WTC11 (cell line): ENCODE results near the gene TRPM8. TPM values are rescaled to one million over a fixed set of nuclear protein-coding genes. Genes with fewer than 3 reads are reported as not detected.

Experiments
- ATAC-seq: fragments of 200-7000 bp; cut with Tn5 transposase; 2 replicates; pipeline ENCODE4 v1.10.0; 2021; ENCODE audit warnings: mild to moderate bottlenecking, moderate library complexity
- CTCF ChIA-PET: fragments of 300-600 bp; sonication (Branson Sonifier 250); formaldehyde crosslinking; loops from one replicate; lab custom pipeline; 2021; ENCODE audit warnings: antibody characterized with exemption; lab: Charles Lee
- POLR2A ChIA-PET: fragments of 350-600 bp; sonication (Branson Sonifier 250); formaldehyde crosslinking; loops from one replicate; lab custom pipeline; 2021; ENCODE audit warnings: antibody characterized with exemption; lab: Charles Lee
- DNase-seq: peaks from one replicate; pipeline ENCODE4 v3.0.0; 2021; ENCODE audit warnings: low spot score
- H3K27ac Mint-ChIP-seq: 2 replicates; pipeline ENCODE4 v1.8.0; 2021; ENCODE audit warnings: mixed read lengths
- H3K27me3 Mint-ChIP-seq: 2 replicates; pipeline ENCODE4 v1.8.0; 2021; ENCODE audit warnings: low read depth, mild to moderate bottlenecking, moderate library complexity, mixed read lengths
- H3K36me3 Mint-ChIP-seq: 2 replicates; pipeline ENCODE4 v1.8.0; 2021; ENCODE audit warnings: mixed read lengths
- H3K4me1 Mint-ChIP-seq: 2 replicates; pipeline ENCODE4 v1.8.0; 2022; ENCODE audit warnings: mixed read lengths
- H3K4me3 Mint-ChIP-seq: 2 replicates; pipeline ENCODE4 v1.8.0; 2021; ENCODE audit warnings: mild to moderate bottlenecking, moderate library complexity, mixed read lengths
- H3K9me3 Mint-ChIP-seq: 2 replicates; pipeline ENCODE4 v1.8.0; 2021; ENCODE audit warnings: mixed read lengths
- ATF2 ChIP-seq: sonication (generic); formaldehyde crosslinking; IDR thresholded peaks from 2 replicates; pipeline ENCODE4 v1.8.1; 2022; ENCODE audit warnings: low read depth, missing genetic modification reagents, borderline replicate concordance
- CTCF ChIP-seq: fragments of 200-600 bp; IDR thresholded peaks from 2 replicates; pipeline ENCODE4 v1.8.0; 2022; ENCODE audit warnings: antibody characterized with exemption
- GABPB1 ChIP-seq: sonication (generic); formaldehyde crosslinking; IDR thresholded peaks from 2 replicates; pipeline ENCODE4 v1.8.1; 2023; ENCODE audit warnings: mild to moderate bottlenecking, missing genetic modification reagents
- HMGXB4 ChIP-seq: sonication (generic); formaldehyde crosslinking; IDR thresholded peaks from 2 replicates; pipeline ENCODE4 v1.8.1; 2023; ENCODE audit warnings: mild to moderate bottlenecking, moderate library complexity, missing genetic modification reagents
- IRF1 ChIP-seq: sonication (generic); formaldehyde crosslinking; IDR thresholded peaks from 2 replicates; pipeline ENCODE4 v1.8.0; 2023; ENCODE audit warnings: missing genetic modification reagents
- IRF2 ChIP-seq: sonication (generic); formaldehyde crosslinking; IDR thresholded peaks from 2 replicates; pipeline ENCODE4 v1.8.0; 2022; ENCODE audit warnings: low read depth, missing genetic modification reagents, borderline replicate concordance
- JUN ChIP-seq: sonication (generic); formaldehyde crosslinking; IDR thresholded peaks from 2 replicates; pipeline ENCODE4 v1.8.0; 2023; ENCODE audit warnings: mild to moderate bottlenecking, missing genetic modification reagents
- NFYB ChIP-seq: sonication (generic); formaldehyde crosslinking; conservative IDR thresholded peaks from 2 replicates; pipeline ENCODE4 v1.8.0; 2022; ENCODE audit warnings: low read depth, missing genetic modification reagents
- NR1H2 ChIP-seq: sonication (generic); formaldehyde crosslinking; IDR thresholded peaks from 2 replicates; pipeline ENCODE4 v1.9.0; 2021; ENCODE audit warnings: mild to moderate bottlenecking, moderate library complexity, missing genetic modification reagents
- PRDM15 ChIP-seq: sonication (generic); formaldehyde crosslinking; IDR thresholded peaks from 2 replicates; pipeline ENCODE4 v1.8.0; 2022; ENCODE audit warnings: missing genetic modification reagents
- RELA ChIP-seq: sonication (generic); formaldehyde crosslinking; IDR thresholded peaks from 2 replicates; pipeline ENCODE4 v1.8.1; 2022; ENCODE audit warnings: missing genetic modification reagents, mild to moderate bottlenecking, borderline replicate concordance
- TEAD1 ChIP-seq: sonication (generic); formaldehyde crosslinking; IDR thresholded peaks from 2 replicates; pipeline ENCODE4 v1.8.0; 2022; ENCODE audit warnings: mild to moderate bottlenecking, missing genetic modification reagents
- ZNF423 ChIP-seq: fragments of 250-450 bp; sonication (Bioruptor Pico); IDR thresholded peaks from 2 replicates; pipeline ENCODE4 v2.1.2; 2022; ENCODE audit warnings: mild to moderate bottlenecking, moderate library complexity
- ZNF671 ChIP-seq: fragments of 250-450 bp; sonication (Bioruptor Pico); IDR thresholded peaks from 2 replicates; pipeline ENCODE4 v1.8.0; 2021; ENCODE audit warnings: mild to moderate bottlenecking
- total RNA-seq: library from RNA; stranded (reverse); gene quantifications from 3 replicates; pipeline ENCODE4 v1.2.3, GENCODE V29; 2021
- TF ChIP-seq, protein P1 (sequence below): sonication (generic); formaldehyde crosslinking; IDR thresholded peaks from 2 replicates; pipeline ENCODE4 v1.8.1; 2023; ENCODE audit warnings: mild to moderate bottlenecking, missing genetic modification reagents, moderate library complexity

TRPM8 gene
- total RNA-seq, 1 experiment from 2014 or later, result 0.26 TPM

GRCh38 chr2:233973786-233974185, 56.6 kb downstream of the TRPM8 start:
- peaks cover 19% of the 10 kb centered on the region for H3K9me3 Mint-ChIP-seq
- peaks cover 6% of the 10 kb centered on the region; the same call in 1 of the 2 replicates for H3K27me3 Mint-ChIP-seq
- ChIA-PET CTCF (interaction anchor here (1.5 kb wide), 1 partner anchor 45 kb away, joined by 4 read pairs; no protein-coding TSS in a partner anchor), POLR2A (no interaction called here)
- H3K4me1 Mint-ChIP-seq, result peaks cover 12% of the 10 kb centered on the region
- DNase-seq, result no peak
- ATAC-seq, result peak; percentile 61
- TF ChIP-seq IRF2 (CRISPR knock-in tag) (no peak), TEAD1 (no peak), CTCF (no peak), ZNF671 (CRISPR knock-in tag) (no peak), ATF2 (CRISPR knock-in tag) (no peak), NR1H2 (CRISPR knock-in tag) (no peak), RELA (CRISPR knock-in tag) (no peak), GABPB1 (no peak), IRF1 (CRISPR knock-in tag) (no peak), HMGXB4 (CRISPR knock-in tag) (no peak), PRDM15 (CRISPR knock-in tag) (no peak), JUN (CRISPR knock-in tag) (no peak)
- TF ChIP-seq, protein P1, sequence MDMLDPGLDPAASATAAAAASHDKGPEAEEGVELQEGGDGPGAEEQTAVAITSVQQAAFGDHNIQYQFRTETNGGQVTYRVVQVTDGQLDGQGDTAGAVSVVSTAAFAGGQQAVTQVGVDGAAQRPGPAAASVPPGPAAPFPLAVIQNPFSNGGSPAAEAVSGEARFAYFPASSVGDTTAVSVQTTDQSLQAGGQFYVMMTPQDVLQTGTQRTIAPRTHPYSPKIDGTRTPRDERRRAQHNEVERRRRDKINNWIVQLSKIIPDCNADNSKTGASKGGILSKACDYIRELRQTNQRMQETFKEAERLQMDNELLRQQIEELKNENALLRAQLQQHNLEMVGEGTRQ, result no peak
- H3K36me3 Mint-ChIP-seq, result peaks cover 12% of the 10 kb centered on the region
- no peak overlapping the region for H3K27ac Mint-ChIP-seq
- no peak overlapping the region for H3K4me3 Mint-ChIP-seq

DNA sequence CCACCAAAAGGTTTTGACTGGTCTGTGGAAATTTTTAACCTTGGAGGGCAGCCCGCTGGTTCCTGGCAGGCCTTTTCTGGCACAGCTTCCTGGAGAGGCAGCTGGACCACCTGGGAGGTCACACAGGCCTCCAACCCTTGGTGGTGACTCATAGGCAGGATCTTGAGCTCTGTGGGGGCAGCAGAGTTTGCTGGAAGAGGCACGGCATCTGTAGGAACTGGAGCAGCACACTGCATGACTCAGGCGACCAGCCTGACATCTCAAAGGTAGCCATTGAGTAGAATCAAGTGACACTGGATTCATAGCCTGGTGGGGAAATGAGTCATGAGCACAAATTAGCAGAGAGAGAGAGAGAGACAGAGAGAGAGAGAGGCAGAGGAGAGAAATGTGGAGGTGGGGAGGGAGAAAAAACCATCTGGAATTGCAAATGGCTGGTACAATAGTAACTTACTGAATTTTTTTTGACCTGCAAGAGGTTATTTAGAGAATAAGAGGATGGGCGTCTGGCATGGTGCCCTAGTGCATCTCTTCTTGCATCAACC, 57.4 kb downstream of the TRPM8 start:
- H3K4me3 Mint-ChIP-seq, result no peak overlapping the region
- POLR2A ChIA-PET, result no interaction called here
- H3K36me3 Mint-ChIP-seq, result peaks cover 12% of the 10 kb centered on the region
- DNase-seq, result no peak
- H3K9me3 Mint-ChIP-seq, result peaks cover 19% of the 10 kb centered on the region
- ATAC-seq, result no peak
- peaks cover 10% of the 10 kb centered on the region for H3K27me3 Mint-ChIP-seq
- no peak overlapping the region for H3K27ac Mint-ChIP-seq
- CTCF ChIA-PET, result interaction anchor here (1.7 to 1.9 kb wide), 2 partner anchors 161 to 571 kb away, joined by 3 to 4 read pairs; no protein-coding TSS in a partner anchor
- H3K4me1 Mint-ChIP-seq, result peaks cover 12% of the 10 kb centered on the region
- TF ChIP-seq NFYB (CRISPR knock-in tag), result no peak
- TF ChIP-seq ZNF423 (CRISPR knock-in tag), result 0 out of 2 replicates have a peak, but pooled peaks have one; percentile 19
- 0 out of 2 replicates have a peak, but pooled peaks have one; percentile 15 for TF ChIP-seq GABPB1
- TF ChIP-seq, all 79 proteins: peak for 2
